ENCODE data around the gene CDH4.

The CDH4 gene

GRCh38 chr20:61937146-61937962 lies 685.3 kb downstream of the CDH4 start:
- Histone ChIP-seq H3F3A (ENCODE audit: insufficient read depth) (no peaks in the 10 kb centered on the region), H3K4me3 (ENCODE audit: insufficient read depth, low read length, poor library complexity, severe bottlenecking) (no peak overlapping the region), H3K9ac (ENCODE audit: low read length) (no peak overlapping the region), H3K79me2 (ENCODE audit: insufficient read depth, low read length) (no peaks in the 10 kb centered on the region), H3K27ac (ENCODE audit: low read depth, low read length) (no peak overlapping the region), H3K27me3 (ENCODE audit: low read length) (no peaks in the 10 kb centered on the region), H2AFZ (ENCODE audit: low read depth, low read length, severe bottlenecking) (no peak overlapping the region), H3K36me3 (ENCODE audit: low read length) (no peaks in the 10 kb centered on the region), H3K4me2 (ENCODE audit: low read depth, low read length, poor library complexity, severe bottlenecking) (no peak overlapping the region), H3K9me2 (replicated peaks; ENCODE audit: insufficient read depth, low read length) (no peaks in the 10 kb centered on the region), H4K20me1 (ENCODE audit: low read depth, low read length) (no peaks in the 10 kb centered on the region), H3K9me3 (ENCODE audit: insufficient read depth, low read length) (no peaks in the 10 kb centered on the region)
- TF ChIP-seq EZH2phosphoT487 (conservative IDR thresholded peaks at IDR 0.05; ENCODE audit: low read length) = no peak
- TF ChIP-seq CTCF (IDR thresholded peaks at IDR 0.05; ENCODE audit: insufficient read depth, low read length, poor library complexity, severe bottlenecking) = no peak

GRCh38 chr20:61937963-61938838 lies 686.1 kb downstream of the CDH4 start:
- no peak overlapping the region for H3K27ac ChIP-seq (ENCODE audit: low read depth, low read length)
- H3K36me3 ChIP-seq (ENCODE audit: low read length) = no peaks in the 10 kb centered on the region
- no peak overlapping the region for H3K4me2 ChIP-seq (ENCODE audit: low read depth, low read length, poor library complexity, severe bottlenecking)
- no peaks in the 10 kb centered on the region for H3F3A ChIP-seq (ENCODE audit: insufficient read depth)
- H3K9me3 ChIP-seq (ENCODE audit: insufficient read depth, low read length) = no peaks in the 10 kb centered on the region
- no peaks in the 10 kb centered on the region for H3K9me2 ChIP-seq (replicated peaks; ENCODE audit: insufficient read depth, low read length)
- H3K4me3 ChIP-seq (ENCODE audit: insufficient read depth, low read length, poor library complexity, severe bottlenecking) = no peak overlapping the region
- H2AFZ ChIP-seq (ENCODE audit: low read depth, low read length, severe bottlenecking) = no peak overlapping the region
- no peak overlapping the region for H3K9ac ChIP-seq (ENCODE audit: low read length)
- H3K27me3 ChIP-seq (ENCODE audit: low read length) = no peaks in the 10 kb centered on the region
- no peaks in the 10 kb centered on the region for H3K79me2 ChIP-seq (ENCODE audit: insufficient read depth, low read length)
- no peaks in the 10 kb centered on the region for H4K20me1 ChIP-seq (ENCODE audit: low read depth, low read length)
- TF ChIP-seq EZH2phosphoT487 (conservative IDR thresholded peaks at IDR 0.05; ENCODE audit: low read length) (no peak), CTCF (IDR thresholded peaks at IDR 0.05; ENCODE audit: insufficient read depth, low read length, poor library complexity, severe bottlenecking) (no peak)

- TF ChIP-seq CTCF (IDR thresholded peaks at IDR 0.05; ENCODE audit: insufficient read depth, low read length, poor library complexity, severe bottlenecking) = no peak
- TF ChIP-seq EZH2phosphoT487 (conservative IDR thresholded peaks at IDR 0.05; ENCODE audit: low read length) = no peak
- Histone ChIP-seq H3K36me3 (ENCODE audit: low read length) (no peaks in the 10 kb centered on the region), H3K27ac (ENCODE audit: low read depth, low read length) (no peak overlapping the region), H3K79me2 (ENCODE audit: insufficient read depth, low read length) (no peaks in the 10 kb centered on the region), H3K27me3 (ENCODE audit: low read length) (no peaks in the 10 kb centered on the region), H4K20me1 (ENCODE audit: low read depth, low read length) (no peaks in the 10 kb centered on the region), H3K4me2 (ENCODE audit: low read depth, low read length, poor library complexity, severe bottlenecking) (no peak overlapping the region), H3K9me3 (ENCODE audit: insufficient read depth, low read length) (no peaks in the 10 kb centered on the region), H2AFZ (ENCODE audit: low read depth, low read length, severe bottlenecking) (no peak overlapping the region), H3K9me2 (replicated peaks; ENCODE audit: insufficient read depth, low read length) (no peaks in the 10 kb centered on the region), H3K4me3 (ENCODE audit: insufficient read depth, low read length, poor library complexity, severe bottlenecking) (no peak overlapping the region), H3F3A (ENCODE audit: insufficient read depth) (no peaks in the 10 kb centered on the region), H3K9ac (ENCODE audit: low read length) (no peak overlapping the region)
These were observed 687.0 kb downstream of the CDH4 start for GRCh38 chr20:61938839-61939690.
